Osteocyte (in vitro differentiated cells): ENCODE results near the gene INTS14. TPM values are rescaled to one million over a fixed set of nuclear protein-coding genes. Genes with fewer than 3 reads are reported as not detected.
A peak's percentile ranks its signal among the peaks of the same experiment; 100 is the strongest.

Source experiments
- DNase-seq: peaks from one replicate; pipeline ENCODE4 v3.0.0; 2021; ENCODE audit warnings: mixed read lengths; ENCODE audit not compliant: unreplicated experiment; ENCODE audit errors: extremely low spot score
- H3K27ac Mint-ChIP-seq: one replicate; pipeline ENCODE4 v1.8.0; 2021; ENCODE audit warnings: mild to moderate bottlenecking, mixed read lengths; ENCODE audit not compliant: unreplicated experiment
- H3K27me3 Mint-ChIP-seq: one replicate; pipeline ENCODE4 v1.8.0; 2021; ENCODE audit warnings: mixed read lengths; ENCODE audit not compliant: unreplicated experiment
- H3K36me3 Mint-ChIP-seq: one replicate; pipeline ENCODE4 v1.8.0; 2021; ENCODE audit warnings: mixed read lengths; ENCODE audit not compliant: unreplicated experiment
- H3K4me1 Mint-ChIP-seq: one replicate; pipeline ENCODE4 v1.8.0; 2021; ENCODE audit warnings: mixed read lengths; ENCODE audit not compliant: unreplicated experiment
- H3K4me3 Mint-ChIP-seq: one replicate; pipeline ENCODE4 v1.8.0; 2021; ENCODE audit warnings: mild to moderate bottlenecking, moderate library complexity, mixed read lengths; ENCODE audit not compliant: unreplicated experiment
- H3K9me3 Mint-ChIP-seq: one replicate; pipeline ENCODE4 v1.8.0; 2021; ENCODE audit warnings: mixed read lengths; ENCODE audit not compliant: unreplicated experiment
- CTCF ChIP-seq: fragments of 200-600 bp; sonication (generic); IDR thresholded peaks from 2 replicates; pipeline ENCODE4 v1.5.0; 2021; ENCODE audit warnings: antibody characterized with exemption, mild to moderate bottlenecking, moderate library complexity
- total RNA-seq: library from RNA; stranded (reverse); gene quantifications from 2 replicates; pipeline ENCODE4 v1.2.1, GENCODE V29; 2021

The INTS14 gene
- total RNA-seq, 1 donor from 2014 or later = 33.9 TPM

- peak overlapping the region; percentile 35 for H3K4me3 Mint-ChIP-seq
- H3K36me3 Mint-ChIP-seq = no peaks in the 10 kb centered on the region
- DNase-seq = no peak
- peaks cover 44% of the 10 kb centered on the region for H3K4me1 Mint-ChIP-seq
- no peaks in the 10 kb centered on the region for H3K9me3 Mint-ChIP-seq
- no peak for TF ChIP-seq CTCF
- H3K27ac Mint-ChIP-seq = peak overlapping the region; percentile 72
- no peaks in the 10 kb centered on the region for H3K27me3 Mint-ChIP-seq
Measured at GRCh38 chr15:65532738-65533051, 78.2 kb downstream of the INTS14 start.

DNA sequence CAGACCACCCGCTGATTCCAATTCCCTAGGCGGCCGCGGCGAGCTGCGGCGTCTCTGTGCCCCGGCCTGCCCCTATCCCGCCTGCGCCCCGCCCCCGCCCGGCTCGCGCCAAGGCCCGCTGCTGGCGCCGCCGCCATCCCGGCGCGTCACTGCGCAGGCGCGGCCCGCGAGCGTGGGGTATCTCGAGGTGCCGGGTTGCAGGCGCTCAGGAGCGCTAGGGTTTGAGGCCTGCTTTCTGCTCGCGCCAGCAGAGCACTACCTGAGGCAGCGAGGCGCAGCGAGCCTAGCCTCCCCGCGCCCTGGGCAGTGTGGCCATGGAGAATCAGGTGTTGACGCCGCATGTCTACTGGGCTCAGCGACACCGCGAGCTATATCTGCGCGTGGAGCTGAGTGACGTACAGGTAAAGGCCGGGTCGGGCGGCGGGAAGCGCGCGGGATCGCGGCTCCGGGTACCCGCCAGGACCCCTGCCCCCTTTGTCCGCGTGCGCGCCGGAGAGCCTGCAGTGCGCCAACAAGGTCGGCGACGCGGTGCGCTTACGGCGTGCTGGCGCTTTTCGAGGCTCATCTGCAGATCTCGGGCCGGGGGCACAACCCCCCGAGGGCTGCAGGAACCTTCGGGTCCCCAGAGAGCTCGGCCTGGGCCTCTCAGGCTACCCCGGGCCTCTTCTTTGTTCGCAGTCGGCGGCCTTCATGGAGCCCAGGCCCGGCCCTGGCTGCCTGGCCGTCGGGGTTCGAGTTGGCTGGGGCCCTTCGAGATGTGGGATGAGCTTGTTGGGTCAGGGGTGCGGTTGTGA lies 80.4 kb downstream of the INTS14 start, which contains the start of gene HACD3:
HACD3 (plus strand) TSS at position 146 of the 794 bp plus-strand sequence; CDS start at position 315, 169 bp downstream.
- H3K27me3 Mint-ChIP-seq = no peaks in the 10 kb centered on the region
- no peaks in the 10 kb centered on the region for H3K9me3 Mint-ChIP-seq
- peak; percentile 96 for DNase-seq
- peak within 1 kb of the TSS; percentile 82 for H3K4me3 Mint-ChIP-seq
- no peaks in the 10 kb centered on the region for H3K36me3 Mint-ChIP-seq
- H3K27ac Mint-ChIP-seq = peak within 1 kb of the TSS; percentile 72
- no peak for TF ChIP-seq CTCF
- peaks cover 43% of the 10 kb centered on the region for H3K4me1 Mint-ChIP-seq

- no peak for TF ChIP-seq CTCF
- no peaks in the 10 kb centered on the region for H3K27me3 Mint-ChIP-seq
- peak overlapping the region; percentile 62 for H3K27ac Mint-ChIP-seq
- H3K36me3 Mint-ChIP-seq = no peaks in the 10 kb centered on the region
- no peaks in the 10 kb centered on the region for H3K9me3 Mint-ChIP-seq
- peaks cover 37% of the 10 kb centered on the region for H3K4me1 Mint-ChIP-seq
- peak overlapping the region; percentile 82 for H3K4me3 Mint-ChIP-seq
- no peak for DNase-seq
Measured at GRCh38 chr15:65529762-65530317, 81.1 kb downstream of the INTS14 start.

Other genes starting within 250 kb of the INTS14 start
- 0.16 and 0.48 TPM in 2 replicates for gene IGDCC3, start 233.1 kb downstream of the INTS14 start, total RNA-seq
- gene IGDCC4, start 188.2 kb downstream of the INTS14 start, total RNA-seq = 36.4 and 36.8 TPM in 2 replicates
- gene DPP8, start 93.4 kb downstream of the INTS14 start, total RNA-seq = 33.0 and 34.2 TPM in 2 replicates
- gene HACD3, start 80.7 kb downstream of the INTS14 start, total RNA-seq = 81.8 and 83.2 TPM in 2 replicates
- 14.8 and 17.2 TPM in 2 replicates for gene SLC24A1, start 10.8 kb upstream of the INTS14 start, total RNA-seq
- 22.5 and 24.5 TPM in 2 replicates for gene DENND4A, start 181.2 kb upstream of the INTS14 start, total RNA-seq